ENCODE data around the gene AADACL4.

AADACL4 gene

GRCh38 chr1:12619792-12620487, 23.9 kb upstream of the AADACL4 start:
- 14% methylated on average over 23 of the region's 23 CpGs for WGBS (ENCODE audit: insufficient coverage)
- Histone ChIP-seq H3K27ac (ENCODE audit: insufficient read depth in 1 of 2, low read depth in 1 of 2, low read length in 2 of 2, poor library complexity in 1 of 2, severe bottlenecking in 2 of 2) (peak overlapping the region in 1 of 2 experiments; percentile 17), H3K4me1 (ENCODE audit: control extremely low read depth in 1 of 4, control insufficient read depth in 4 of 4, insufficient read depth in 4 of 4, low read length in 3 of 4) (peaks cover 0 to 63% (median 59%) of the 10 kb centered on the region in 4 experiments)

GRCh38 chr1:12620488-12620865, 23.4 kb upstream of the AADACL4 start:
- peaks cover 0 to 60% (median 58%) of the 10 kb centered on the region in 4 experiments for H3K4me1 ChIP-seq (ENCODE audit: control extremely low read depth in 1 of 4, control insufficient read depth in 4 of 4, insufficient read depth in 4 of 4, low read length in 3 of 4)
- 13% methylated on average over 2 of the region's 4 CpGs for WGBS (ENCODE audit: insufficient coverage)
- H3K4me3 ChIP-seq (ENCODE audit: control insufficient read depth in 1 of 7, extremely low read depth in 1 of 7, insufficient read depth in 4 of 7, low read depth in 2 of 7, low read length in 6 of 7), result no peak overlapping the region
- ChIA-PET CTCF (interaction anchor here (0.9 to 4.5 kb wide), 10 partner anchors 18 to 308 kb away, joined by 3 to 37 read pairs (median 4); no protein-coding TSS in a partner anchor), POLR2A (interaction anchor here (0.6 to 1.1 kb wide), 2 partner anchors 244 to 383 kb away, joined by 3 to 5 read pairs; no protein-coding TSS in a partner anchor)
- DNase-seq, result peak in 2 of 3 donors; percentile 63 to 65
- H3K9me3 ChIP-seq (ENCODE audit: control extremely low read depth in 1 of 5, control insufficient read depth in 4 of 5, insufficient read depth in 2 of 5, low read depth in 1 of 5, low read length in 4 of 5), result no peaks in the 10 kb centered on the region
- H3K27ac ChIP-seq (ENCODE audit: insufficient read depth in 1 of 2, low read depth in 1 of 2, low read length in 2 of 2, poor library complexity in 1 of 2, severe bottlenecking in 2 of 2), result no peak overlapping the region
- H3K27me3 ChIP-seq (replicated peaks in 2 of 5; ENCODE audit: control insufficient read depth in 4 of 5, insufficient read depth in 5 of 5, low read length in 4 of 5), result peaks cover 0 to 27% (median 14%) of the 10 kb centered on the region in 5 experiments
- H3K36me3 ChIP-seq (ENCODE audit: control insufficient read depth in 4 of 4, insufficient read depth in 4 of 4, low read length in 3 of 4), result no peaks in the 10 kb centered on the region

More at GRCh38 chr1:12619792-12620487, 23.9 kb upstream of the AADACL4 start:
- no peaks in the 10 kb centered on the region for H3K36me3 ChIP-seq (ENCODE audit: control insufficient read depth in 4 of 4, insufficient read depth in 4 of 4, low read length in 3 of 4)
- ChIA-PET POLR2A (interaction anchor here (0.6 to 1.1 kb wide), 2 partner anchors 244 to 383 kb away, joined by 3 to 5 read pairs; no protein-coding TSS in a partner anchor), CTCF (interaction anchor here (0.8 to 4.5 kb wide), 13 partner anchors 17 to 307 kb away, joined by 3 to 37 read pairs (median 4); no protein-coding TSS in a partner anchor)
- no peaks in the 10 kb centered on the region for H3K9me3 ChIP-seq (ENCODE audit: control extremely low read depth in 1 of 5, control insufficient read depth in 4 of 5, insufficient read depth in 2 of 5, low read depth in 1 of 5, low read length in 4 of 5)
- peak; percentile 64 to 80 (median 75) for DNase-seq
- H3K4me3 ChIP-seq (ENCODE audit: control insufficient read depth in 1 of 7, extremely low read depth in 1 of 7, insufficient read depth in 4 of 7, low read depth in 2 of 7, low read length in 6 of 7), result peak overlapping the region in 3 of 7 experiments; percentile 77 to 83 (median 80)
- H3K27me3 ChIP-seq (replicated peaks in 2 of 5; ENCODE audit: control insufficient read depth in 4 of 5, insufficient read depth in 5 of 5, low read length in 4 of 5), result peaks cover 0 to 32% (median 17%) of the 10 kb centered on the region in 5 experiments

DNA sequence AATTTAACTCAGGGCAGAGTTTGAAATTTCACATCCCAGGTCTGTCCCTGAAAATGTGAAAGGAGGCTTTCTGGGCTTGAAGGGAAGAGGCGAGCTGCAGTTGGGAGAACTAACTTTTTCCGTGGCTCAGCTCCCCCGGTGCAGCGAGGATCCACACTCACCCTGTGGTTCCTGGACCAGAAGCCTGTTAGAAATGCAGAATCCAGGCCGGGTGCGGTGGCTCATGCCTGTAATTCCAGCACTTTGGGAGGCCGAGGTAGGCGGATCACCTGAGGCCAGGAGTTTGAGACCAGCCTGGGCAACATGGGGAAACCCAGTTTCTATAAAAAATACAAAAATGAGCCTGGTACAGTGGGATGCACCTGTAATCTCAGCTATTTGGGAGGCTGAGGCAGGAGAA, 23.0 kb upstream of the AADACL4 start:
- Histone ChIP-seq H3K4me3 (ENCODE audit: control insufficient read depth in 1 of 7, extremely low read depth in 1 of 7, insufficient read depth in 4 of 7, low read depth in 2 of 7, low read length in 6 of 7) (no peak overlapping the region), H3K36me3 (ENCODE audit: control insufficient read depth in 4 of 4, insufficient read depth in 4 of 4, low read length in 3 of 4) (no peaks in the 10 kb centered on the region), H3K27me3 (replicated peaks in 2 of 5; ENCODE audit: control insufficient read depth in 4 of 5, insufficient read depth in 5 of 5, low read length in 4 of 5) (peaks cover 0 to 22% (median 11%) of the 10 kb centered on the region in 5 experiments), H3K27ac (ENCODE audit: insufficient read depth in 1 of 2, low read depth in 1 of 2, low read length in 2 of 2, poor library complexity in 1 of 2, severe bottlenecking in 2 of 2) (no peak overlapping the region), H3K4me1 (ENCODE audit: control extremely low read depth in 1 of 4, control insufficient read depth in 4 of 4, insufficient read depth in 4 of 4, low read length in 3 of 4) (peaks cover 0 to 55% (median 54%) of the 10 kb centered on the region in 4 experiments), H3K9me3 (ENCODE audit: control extremely low read depth in 1 of 5, control insufficient read depth in 4 of 5, insufficient read depth in 2 of 5, low read depth in 1 of 5, low read length in 4 of 5) (no peaks in the 10 kb centered on the region)
- CTCF ChIA-PET, result interaction anchor here (0.6 to 4.5 kb wide), 8 partner anchors 12 to 308 kb away, joined by 3 to 37 read pairs (median 4); no protein-coding TSS in a partner anchor
- no peak for DNase-seq
- POLR2A ChIA-PET, result interaction anchor here (1.1 kb wide), 1 partner anchor 245 kb away, joined by 3 read pairs; no protein-coding TSS in a partner anchor
- 96% methylated on average over 6 of the region's 8 CpGs for WGBS (ENCODE audit: insufficient coverage)

GRCh38 chr1:12621346-12622335, 22.2 kb upstream of the AADACL4 start:
- H3K27ac ChIP-seq (ENCODE audit: insufficient read depth in 1 of 2, low read depth in 1 of 2, low read length in 2 of 2, poor library complexity in 1 of 2, severe bottlenecking in 2 of 2), result no peak overlapping the region
- no peaks in the 10 kb centered on the region for H3K36me3 ChIP-seq (ENCODE audit: control insufficient read depth in 4 of 4, insufficient read depth in 4 of 4, low read length in 3 of 4)
- peaks cover 0 to 50% (median 48%) of the 10 kb centered on the region in 4 experiments for H3K4me1 ChIP-seq (ENCODE audit: control extremely low read depth in 1 of 4, control insufficient read depth in 4 of 4, insufficient read depth in 4 of 4, low read length in 3 of 4)
- WGBS (ENCODE audit: insufficient coverage), result 89% methylated on average over 14 of the region's 15 CpGs
- no peaks in the 10 kb centered on the region for H3K9me3 ChIP-seq (ENCODE audit: control extremely low read depth in 1 of 5, control insufficient read depth in 4 of 5, insufficient read depth in 2 of 5, low read depth in 1 of 5, low read length in 4 of 5)
- peaks cover 0 to 15% (median 5%) of the 10 kb centered on the region in 5 experiments for H3K27me3 ChIP-seq (replicated peaks in 2 of 5; ENCODE audit: control insufficient read depth in 4 of 5, insufficient read depth in 5 of 5, low read length in 4 of 5)
- H3K4me3 ChIP-seq (ENCODE audit: control insufficient read depth in 1 of 7, extremely low read depth in 1 of 7, insufficient read depth in 4 of 7, low read depth in 2 of 7, low read length in 6 of 7), result no peak overlapping the region
- ChIA-PET POLR2A (no interaction called here), CTCF (interaction anchor here (0.6 to 4.5 kb wide), 5 partner anchors 11 to 307 kb away, joined by 3 to 37 read pairs (median 4); no protein-coding TSS in a partner anchor)
- no peak for DNase-seq

DNA sequence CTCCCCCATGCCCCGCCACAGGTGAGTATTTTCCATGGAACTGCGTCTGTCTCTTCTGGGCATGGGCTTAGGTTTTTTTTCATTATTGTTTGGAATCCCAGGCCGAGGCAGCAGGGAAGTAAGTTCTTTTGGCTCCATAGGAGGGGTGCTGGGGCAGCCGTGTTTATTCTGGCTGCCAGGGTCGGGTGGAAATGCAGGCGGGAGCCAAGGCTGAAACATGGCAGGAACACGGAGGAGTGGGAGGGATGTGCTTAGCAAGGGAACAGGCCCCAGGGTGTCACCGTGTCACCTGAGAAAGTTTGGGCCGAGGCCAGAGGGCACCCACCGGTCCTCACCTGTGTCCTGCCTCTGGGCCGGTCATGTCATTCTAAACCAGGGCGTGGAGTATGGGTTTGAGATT, 21.4 kb upstream of the AADACL4 start:
- WGBS (ENCODE audit: insufficient coverage), result 98% methylated on average over 11 of the region's 12 CpGs
- Histone ChIP-seq H3K4me3 (ENCODE audit: control insufficient read depth in 1 of 7, extremely low read depth in 1 of 7, insufficient read depth in 4 of 7, low read depth in 2 of 7, low read length in 6 of 7) (no peak overlapping the region), H3K36me3 (ENCODE audit: control insufficient read depth in 4 of 4, insufficient read depth in 4 of 4, low read length in 3 of 4) (no peaks in the 10 kb centered on the region), H3K27me3 (replicated peaks in 2 of 5; ENCODE audit: control insufficient read depth in 4 of 5, insufficient read depth in 5 of 5, low read length in 4 of 5) (peaks cover 0 to 9% (median 0%) of the 10 kb centered on the region in 5 experiments), H3K4me1 (ENCODE audit: control extremely low read depth in 1 of 4, control insufficient read depth in 4 of 4, insufficient read depth in 4 of 4, low read length in 3 of 4) (peaks cover 0 to 42% (median 39%) of the 10 kb centered on the region in 4 experiments), H3K9me3 (ENCODE audit: control extremely low read depth in 1 of 5, control insufficient read depth in 4 of 5, insufficient read depth in 2 of 5, low read depth in 1 of 5, low read length in 4 of 5) (no peaks in the 10 kb centered on the region), H3K27ac (ENCODE audit: insufficient read depth in 1 of 2, low read depth in 1 of 2, low read length in 2 of 2, poor library complexity in 1 of 2, severe bottlenecking in 2 of 2) (no peak overlapping the region)
- ChIA-PET POLR2A (no interaction called here), CTCF (interaction anchor here (1.3 kb wide), 1 partner anchor 10 kb away, joined by 3 read pairs; no protein-coding TSS in a partner anchor)
- DNase-seq, result no peak

GRCh38 chr1:12625276-12625675, 18.6 kb upstream of the AADACL4 start:
- ChIA-PET CTCF (no interaction called here), POLR2A (no interaction called here)
- no peak for DNase-seq
- Histone ChIP-seq H3K27me3 (replicated peaks in 2 of 5; ENCODE audit: control insufficient read depth in 4 of 5, insufficient read depth in 5 of 5, low read length in 4 of 5) (peaks cover 0 to 2% (median 0%) of the 10 kb centered on the region in 5 experiments), H3K4me1 (ENCODE audit: control extremely low read depth in 1 of 4, control insufficient read depth in 4 of 4, insufficient read depth in 4 of 4, low read length in 3 of 4) (peaks cover 0 to 14% (median 14%) of the 10 kb centered on the region in 4 experiments), H3K27ac (ENCODE audit: insufficient read depth in 1 of 2, low read depth in 1 of 2, low read length in 2 of 2, poor library complexity in 1 of 2, severe bottlenecking in 2 of 2) (no peak overlapping the region), H3K9me3 (ENCODE audit: control extremely low read depth in 1 of 5, control insufficient read depth in 4 of 5, insufficient read depth in 2 of 5, low read depth in 1 of 5, low read length in 4 of 5) (no peaks in the 10 kb centered on the region), H3K36me3 (ENCODE audit: control insufficient read depth in 4 of 4, insufficient read depth in 4 of 4, low read length in 3 of 4) (no peaks in the 10 kb centered on the region), H3K4me3 (ENCODE audit: control insufficient read depth in 1 of 7, extremely low read depth in 1 of 7, insufficient read depth in 4 of 7, low read depth in 2 of 7, low read length in 6 of 7) (no peak overlapping the region)
- WGBS (ENCODE audit: insufficient coverage), result 93% methylated on average over 5 of the region's 6 CpGs
